Limb (tissue), 2 donors: Measurements from ENCODE around the gene FTCD.
"Not testable (repeated sequence)": the region's sequence is repeated elsewhere in the genome, so short reads cannot be mapped to it uniquely, and the experiment has no call there.

ENCODE experiments used
- DNase-seq, 2 donors: peaks; one replicate each; pipeline ENCODE4 v3.0.0-alpha.2; 2016; ENCODE audit errors: extremely low spot score in 2 of 2

FTCD gene

GRCh38 chr21:46140352-46141003 lies 14.9 kb downstream of the FTCD start:
- DNase-seq, result not testable (repeated sequence)

GRCh38 chr21:46139686-46140085 lies 15.7 kb downstream of the FTCD start:
- DNase-seq, result no peak

- no peak for DNase-seq
Observed at GRCh38 chr21:46138383-46138970, 16.9 kb downstream of the FTCD start.

- no peak for DNase-seq
Observed at GRCh38 chr21:46137908-46138307, 17.5 kb downstream of the FTCD start.

GRCh38 chr21:46136739-46137349 lies 18.5 kb downstream of the FTCD start:
- no peak for DNase-seq

GRCh38 chr21:46135782-46136395 lies 19.5 kb downstream of the FTCD start:
- no peak for DNase-seq

- DNase-seq, result no peak
Observed at GRCh38 chr21:46131838-46132651, 23.3 kb downstream of the FTCD start.

- no peak for DNase-seq
Observed at GRCh38 chr21:46131588-46131837, 23.9 kb downstream of the FTCD start.

GRCh38 chr21:46130831-46131587 lies 24.4 kb downstream of the FTCD start:
- no peak for DNase-seq

GRCh38 chr21:46129846-46130651 lies 25.3 kb downstream of the FTCD start:
- DNase-seq, result no peak

GRCh38 chr21:46128933-46129571 lies 26.3 kb downstream of the FTCD start:
- no peak for DNase-seq

GRCh38 chr21:46128106-46128932 lies 27.1 kb downstream of the FTCD start:
- DNase-seq, result no peak

- no peak for DNase-seq
Observed at GRCh38 chr21:46127239-46128105, 27.9 kb downstream of the FTCD start.

GRCh38 chr21:46126309-46127238 lies 28.8 kb downstream of the FTCD start:
- DNase-seq, result peak in 1 of 2 donors; percentile 27

- no peak for DNase-seq
Observed at GRCh38 chr21:46125846-46126301, 29.5 kb downstream of the FTCD start.

- DNase-seq, result peak in 1 of 2 donors; percentile 36
Observed at GRCh38 chr21:46124926-46125845, 30.2 kb downstream of the FTCD start.
